Ramos (cell line): ENCODE data around the gene TM4SF1.

Source experiments
- in situ Hi-C: fragments of 300-500 bp; cut with MboI; formaldehyde crosslinking; loops from one replicate; pipeline ENCODE4 v1.14.3; 2022; ENCODE audit warnings: low sequenced_read_pairs; ENCODE audit not compliant: unreplicated experiment

Gene TM4SF1

DNA sequence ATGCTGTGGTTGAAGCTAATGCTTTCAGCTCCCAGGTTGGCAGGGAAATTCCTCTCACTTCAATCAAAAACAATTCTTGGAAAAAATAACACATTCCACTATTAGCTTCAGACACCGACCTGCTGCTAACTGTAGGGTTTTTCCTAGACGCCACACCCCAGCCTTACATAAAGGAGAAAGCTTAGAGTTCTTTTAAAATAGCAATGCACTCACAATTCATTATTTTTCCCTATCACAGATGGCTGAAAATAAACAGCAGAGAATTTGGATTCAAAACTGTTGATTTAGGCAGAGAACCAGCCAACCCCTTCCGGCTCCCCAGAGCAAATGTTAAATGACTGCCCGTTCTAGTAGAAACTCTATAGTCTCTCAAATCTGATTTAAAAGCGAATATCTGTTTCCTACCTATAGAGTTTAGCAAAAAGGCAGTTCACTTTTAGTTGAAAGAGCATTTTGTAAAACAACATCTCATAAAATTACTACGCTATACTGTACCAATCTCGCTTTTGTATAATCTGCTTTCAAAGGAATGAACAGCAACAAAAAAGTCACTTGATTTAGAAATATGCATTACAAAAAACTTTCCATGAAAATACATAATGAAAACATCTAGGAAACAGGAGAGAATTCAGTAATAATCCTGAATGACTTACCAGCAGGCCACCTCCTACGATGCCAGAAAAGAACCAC is 586 bp downstream of the TM4SF1 start:
- in situ Hi-C loops = no loop called here

GRCh38 chr3:149375501-149376196 is 1.8 kb downstream of the TM4SF1 start:
- in situ Hi-C loops = no loop called here

DNA sequence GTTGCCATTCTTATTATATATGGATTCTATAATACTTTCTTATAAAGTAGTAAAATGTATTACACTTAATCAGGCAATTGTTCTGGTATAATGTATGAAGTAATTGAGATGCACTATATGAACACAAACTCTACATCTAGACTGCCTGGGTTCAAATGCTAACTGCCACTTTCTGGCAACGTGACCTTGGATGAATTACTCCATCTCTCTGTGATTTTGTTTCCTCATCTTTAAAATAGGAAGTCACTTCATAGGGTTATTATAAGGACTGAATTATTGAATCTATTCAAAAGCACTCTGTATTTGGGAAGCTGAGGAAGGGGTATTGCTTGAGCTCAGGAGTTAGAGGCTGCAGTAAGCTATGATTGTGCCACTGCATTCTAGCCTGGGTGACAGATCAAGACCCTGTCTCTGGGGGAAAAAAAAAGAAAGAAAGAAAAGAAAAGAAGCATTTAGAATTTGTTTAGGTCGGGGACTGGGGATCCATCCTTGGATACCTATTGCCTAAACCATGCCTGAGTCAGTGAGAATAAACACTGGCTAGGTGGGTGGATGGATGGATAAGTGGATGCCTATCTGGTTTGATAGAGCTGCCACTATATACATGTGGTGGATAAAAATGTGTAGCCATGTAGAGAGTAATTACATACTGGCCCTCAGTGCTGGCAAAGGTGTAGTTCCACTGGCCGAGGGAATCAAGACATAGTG is 2.5 kb downstream of the TM4SF1 start:
- in situ Hi-C loops = no loop called here

GRCh38 chr3:149374391-149374790 is 3.1 kb downstream of the TM4SF1 start:
- in situ Hi-C loops = no loop called here

GRCh38 chr3:149373235-149374125 is 4.0 kb downstream of the TM4SF1 start:
- in situ Hi-C loops = no loop called here

DNA sequence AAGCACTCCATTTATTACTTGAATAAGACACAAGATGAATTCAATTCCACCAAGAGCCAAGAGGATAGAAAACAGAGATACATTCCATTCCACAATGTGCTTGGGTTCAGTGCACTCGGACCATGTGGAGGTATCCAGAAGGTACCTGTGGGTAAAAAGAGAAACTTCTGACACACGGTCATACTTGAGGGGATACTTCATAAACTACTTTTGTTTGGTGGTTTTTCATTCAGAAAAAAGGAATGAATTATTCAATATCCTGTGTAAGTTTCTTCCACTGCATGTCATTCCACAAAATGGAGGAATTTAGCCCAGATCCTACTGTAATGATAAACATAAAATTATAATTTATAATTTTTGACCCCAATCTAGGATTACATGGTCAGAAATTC is 5.7 kb downstream of the TM4SF1 start:
- in situ Hi-C loops = no loop called here

DNA sequence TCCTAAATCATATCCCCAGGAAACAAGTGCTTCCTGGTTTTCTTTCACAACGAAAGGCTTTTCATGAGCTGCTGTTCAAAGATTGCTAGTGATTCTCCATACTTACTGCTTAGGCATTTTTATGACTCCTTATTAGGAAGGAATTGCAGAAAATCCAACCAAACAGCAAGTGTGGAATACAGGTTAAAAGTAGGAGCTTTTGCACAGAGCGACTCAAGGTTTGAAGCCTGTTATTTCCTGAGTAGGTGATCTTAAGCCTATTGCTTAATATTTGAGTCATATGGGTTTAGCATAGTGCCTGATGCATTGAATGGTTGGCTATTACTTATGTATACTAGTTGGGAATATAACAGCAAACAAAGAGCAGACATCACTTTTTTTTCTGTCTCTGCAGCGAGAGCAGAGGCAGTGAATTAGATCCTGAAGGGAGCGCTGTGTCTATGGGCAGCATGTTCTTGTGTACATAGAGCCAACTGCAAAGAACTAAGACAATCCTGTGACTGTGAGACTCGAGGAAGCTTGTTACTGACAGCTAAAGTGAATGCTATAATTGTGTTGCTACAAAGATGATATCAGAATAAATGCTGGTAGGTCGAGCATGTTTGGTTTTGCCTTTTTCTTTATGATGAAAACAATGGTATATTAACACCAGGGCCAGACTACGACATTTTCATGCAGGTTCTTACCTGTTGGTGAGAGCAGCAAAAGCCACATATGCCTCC is 6.3 kb downstream of the TM4SF1 start:
- in situ Hi-C loops = no loop called here

- in situ Hi-C loops = no loop called here
These were observed 7.2 kb downstream of the TM4SF1 start for GRCh38 chr3:149369991-149370866.

- in situ Hi-C loops = no loop called here
These were observed 8.6 kb downstream of the TM4SF1 start for GRCh38 chr3:149368674-149369497.

DNA sequence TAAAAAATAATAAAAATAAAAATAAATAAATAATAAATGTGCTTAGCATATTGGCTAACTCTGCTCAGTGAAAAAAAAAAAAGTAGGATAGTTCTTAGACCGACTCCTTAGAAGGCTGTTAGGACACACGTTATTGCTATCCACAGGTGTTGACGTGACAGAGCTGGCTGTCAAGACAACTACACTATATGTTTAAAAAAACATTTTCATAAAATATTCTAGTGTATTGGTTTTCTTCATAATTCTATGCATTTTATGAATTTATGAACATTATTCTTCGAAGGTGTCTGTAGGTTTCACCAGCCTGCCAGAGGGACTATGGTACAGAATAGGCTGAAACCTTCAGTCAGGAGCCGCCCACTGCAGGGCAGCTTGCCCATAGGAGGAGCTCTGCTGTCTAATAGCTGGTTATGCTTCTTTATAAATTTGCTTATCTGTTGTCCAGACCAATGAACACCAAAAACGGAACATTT is 9.2 kb downstream of the TM4SF1 start:
- in situ Hi-C loops = no loop called here

DNA sequence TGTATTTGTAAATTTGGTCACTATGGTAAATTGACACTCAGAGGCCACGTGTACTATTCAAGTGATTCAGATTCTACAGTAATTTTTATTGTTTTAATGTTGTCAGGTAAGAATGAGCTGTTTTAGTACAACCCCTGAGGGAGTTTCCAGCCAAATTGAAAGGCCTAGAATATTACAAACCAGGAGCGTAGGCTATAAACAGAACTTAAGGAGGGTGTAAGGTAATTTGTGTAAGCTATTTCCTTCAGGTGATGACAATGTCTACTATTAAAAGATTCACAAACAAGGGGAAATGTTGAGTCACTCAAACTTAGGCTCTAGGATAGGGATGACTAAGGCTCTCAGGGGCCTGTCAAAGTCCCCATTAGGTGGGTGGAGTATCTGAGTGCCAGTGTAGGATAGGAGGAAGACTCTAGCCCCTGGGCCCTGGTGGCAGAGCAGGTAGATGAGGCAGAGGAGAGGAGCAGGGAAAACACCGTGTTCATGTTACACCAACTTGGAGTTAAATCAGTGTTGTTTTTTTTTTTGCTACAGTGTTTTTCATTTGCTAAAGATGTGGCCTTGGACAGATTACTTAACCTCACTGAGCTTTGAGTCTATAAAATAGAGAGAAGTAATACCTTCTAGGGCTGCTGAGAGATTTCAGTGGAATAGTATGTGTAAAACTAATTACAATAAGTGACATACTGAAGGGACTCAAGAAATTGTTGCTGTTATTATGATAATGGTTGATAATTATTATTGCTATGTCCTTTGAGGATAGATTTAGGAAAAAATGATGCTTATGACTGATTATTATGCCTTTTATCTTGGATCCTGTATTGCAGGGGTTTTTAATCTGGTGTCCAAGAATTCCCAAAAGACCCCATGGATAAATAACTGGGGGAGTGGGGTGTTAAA is 10.3 kb downstream of the TM4SF1 start:
- in situ Hi-C loops = no loop called here

GRCh38 chr3:149366031-149366430 is 11.4 kb downstream of the TM4SF1 start:
- in situ Hi-C loops = no loop called here

GRCh38 chr3:149364624-149365023 is 12.8 kb downstream of the TM4SF1 start:
- in situ Hi-C loops = no loop called here

- in situ Hi-C loops = no loop called here
These were observed 14.4 kb downstream of the TM4SF1 start for GRCh38 chr3:149363053-149363452.

- in situ Hi-C loops = no loop called here
These were observed 15.1 kb downstream of the TM4SF1 start for GRCh38 chr3:149362366-149362765.

- in situ Hi-C loops = no loop called here
These were observed 20.8 kb downstream of the TM4SF1 start for GRCh38 chr3:149356630-149357029.

DNA sequence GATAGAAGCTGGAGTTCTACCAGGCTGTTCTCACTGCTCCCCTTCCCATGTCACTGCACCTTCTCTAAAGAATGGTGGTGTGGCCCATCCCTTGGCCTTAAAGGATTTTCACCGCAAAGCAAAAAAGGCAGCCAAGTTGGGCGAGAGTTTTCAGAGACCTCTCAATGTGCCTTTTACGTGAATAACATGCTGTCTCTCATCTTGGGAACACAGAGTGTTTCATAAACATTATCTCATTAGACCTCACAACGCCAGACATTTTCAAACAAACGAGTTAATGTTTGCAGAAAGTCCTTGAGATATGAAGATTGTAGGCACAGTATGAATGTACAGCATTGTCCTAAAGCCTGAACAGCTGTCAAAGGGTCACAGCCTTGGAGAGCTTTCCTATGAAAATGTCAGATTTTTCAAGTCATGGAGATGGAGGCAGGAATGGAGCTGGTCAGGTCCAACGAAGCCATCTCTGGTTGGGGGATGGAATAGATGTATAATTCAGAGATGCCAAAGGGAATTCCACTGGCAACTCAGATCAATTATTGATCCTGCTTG is 21.3 kb downstream of the TM4SF1 start:
- in situ Hi-C loops = no loop called here
